Measurements from ENCODE around the gene VTA1.

DNA sequence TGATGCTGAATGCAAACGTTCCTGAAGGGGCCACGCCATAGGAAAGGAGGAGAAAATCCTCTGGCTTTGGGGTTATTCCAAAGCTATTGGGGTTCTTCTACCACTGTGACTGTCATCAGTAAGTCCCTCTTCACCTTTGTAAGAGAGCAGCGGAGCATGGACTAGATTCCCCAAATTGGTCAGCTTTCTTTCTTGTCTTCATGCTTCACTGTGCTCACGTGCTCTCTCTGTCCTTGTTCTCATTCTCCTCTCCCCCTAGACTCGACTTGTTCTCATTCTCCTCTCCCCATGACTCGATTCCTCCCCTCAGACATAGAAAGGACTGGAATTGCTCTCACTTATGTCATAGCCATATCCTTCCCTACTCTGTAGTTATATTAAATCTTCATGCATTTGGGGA lies 99.9 kb downstream of the VTA1 start:
- TF ChIP-seq FOXA1 (IDR thresholded peaks at IDR 0.05) (no peak), SP1 (IDR thresholded peaks at IDR 0.05) (no peak), ARNT (IDR thresholded peaks at IDR 0.05) (no peak), ELF4 (IDR thresholded peaks at IDR 0.05) (no peak), SUZ12 (IDR thresholded peaks at IDR 0.05) (no peak), FOXK2 (IDR thresholded peaks at IDR 0.05) (no peak), ZNF384 (IDR thresholded peaks at IDR 0.05) (no peak), CTBP1 (IDR thresholded peaks at IDR 0.05; ENCODE audit: borderline replicate concordance) (no peak)

Data from HEK293T (cell line).